HG03457 (cell line): Measurements from ENCODE around the gene KRTAP5-8.
"Not testable (repeated sequence)": the region's sequence is repeated elsewhere in the genome, so short reads cannot be mapped to it uniquely, and the experiment has no call there.

ENCODE experiments used
- ATAC-seq: cut with Tn5 transposase; IDR thresholded peaks from one replicate; pipeline ENCODE4 v1.9.1; 2021; ENCODE audit warnings: moderate number of reproducible peaks; ENCODE audit not compliant: unreplicated experiment

The KRTAP5-8 gene, protein sequence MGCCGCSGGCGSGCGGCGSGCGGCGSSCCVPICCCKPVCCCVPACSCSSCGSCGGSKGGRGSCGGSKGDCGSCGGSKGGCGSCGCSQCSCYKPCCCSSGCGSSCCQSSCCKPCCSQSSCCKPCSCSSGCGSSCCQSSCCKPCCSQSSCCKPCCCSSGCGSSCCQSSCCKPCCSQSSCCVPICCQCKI

GRCh38 chr11:71537977-71538665 is at the start of gene KRTAP5-8:
KRTAP5-8 (plus strand) TSS chr11:71538025; CDS start chr11:71538056, 31 bp downstream.
- not testable (repeated sequence) for ATAC-seq

- no peak for ATAC-seq
These were observed 49.0 kb upstream of the KRTAP5-8 start for GRCh38 chr11:71488681-71489270.

GRCh38 chr11:71489311-71490043 is 48.3 kb upstream of the KRTAP5-8 start:
- no peak for ATAC-seq

GRCh38 chr11:71490044-71490730 is 47.6 kb upstream of the KRTAP5-8 start:
- no peak for ATAC-seq

DNA sequence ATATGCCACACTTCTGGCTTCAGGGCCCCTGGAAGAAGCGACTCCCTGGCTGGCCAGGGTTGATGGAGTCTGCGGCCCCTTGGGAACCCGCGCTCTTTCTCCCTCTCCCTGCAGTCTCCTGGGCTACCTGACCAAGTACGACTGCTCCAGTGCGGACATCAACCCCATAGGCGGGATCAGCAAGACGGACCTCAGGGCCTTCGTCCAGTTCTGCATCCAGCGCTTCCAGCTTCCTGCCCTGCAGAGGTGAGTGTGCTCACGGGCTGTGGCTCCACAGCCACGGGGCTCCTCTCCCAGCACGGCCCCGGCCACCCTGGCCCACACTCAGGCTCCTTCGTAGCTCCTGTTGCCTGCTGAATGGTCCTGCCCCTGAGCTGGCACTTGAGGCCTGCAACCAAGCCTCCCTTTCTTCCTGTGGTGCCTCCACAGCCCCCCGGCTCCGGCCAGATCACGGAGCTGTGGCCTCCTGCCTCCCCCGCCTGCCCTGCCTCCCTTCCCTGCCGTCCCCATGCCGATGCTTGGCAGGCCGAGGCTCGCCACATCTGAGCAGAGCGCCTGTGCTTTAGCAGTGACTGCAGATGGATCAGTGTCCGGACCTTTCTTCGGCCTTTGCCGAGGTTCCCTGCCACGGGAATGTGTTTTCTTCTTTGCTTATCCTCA is 47.0 kb upstream of the KRTAP5-8 start:
- ATAC-seq, result no peak

DNA sequence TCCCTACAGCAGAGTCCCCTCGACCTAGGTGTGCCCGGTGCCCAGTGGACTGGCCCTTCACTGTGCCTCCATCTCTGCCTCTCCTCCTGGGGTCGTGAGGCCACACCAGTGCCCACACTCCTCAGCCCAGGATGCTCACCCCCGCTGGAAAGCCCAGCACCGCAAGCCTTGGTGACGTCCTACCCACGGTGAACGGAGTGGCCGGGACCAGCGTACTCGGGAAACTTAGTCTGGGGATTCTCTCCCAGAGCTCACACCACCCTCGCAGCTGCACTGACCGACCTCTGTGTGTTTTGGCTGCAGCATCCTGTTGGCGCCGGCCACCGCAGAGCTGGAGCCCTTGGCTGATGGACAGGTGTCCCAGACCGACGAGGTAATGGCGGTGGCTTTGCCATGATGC is 46.3 kb upstream of the KRTAP5-8 start:
- ATAC-seq, result no peak

DNA sequence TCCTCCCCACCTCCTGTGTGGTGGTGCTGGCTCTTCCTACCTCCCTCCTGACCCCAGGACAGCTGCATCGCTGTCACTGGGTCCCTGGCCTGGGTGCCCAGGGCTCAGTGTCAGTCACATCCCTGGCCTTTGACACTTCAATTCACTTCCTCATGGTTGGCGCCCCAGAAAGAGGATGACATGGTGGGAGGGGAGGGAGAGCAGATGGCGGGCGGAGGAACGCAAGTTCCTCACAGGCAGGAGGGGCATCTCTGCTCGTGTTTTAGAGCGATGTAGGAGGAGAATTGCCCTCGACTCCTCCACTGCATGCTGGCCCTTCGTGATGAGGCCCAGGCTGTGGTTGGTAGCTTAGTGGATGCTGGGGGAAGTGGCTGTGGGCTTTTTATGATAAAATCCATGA is 45.9 kb upstream of the KRTAP5-8 start:
- no peak for ATAC-seq

DNA sequence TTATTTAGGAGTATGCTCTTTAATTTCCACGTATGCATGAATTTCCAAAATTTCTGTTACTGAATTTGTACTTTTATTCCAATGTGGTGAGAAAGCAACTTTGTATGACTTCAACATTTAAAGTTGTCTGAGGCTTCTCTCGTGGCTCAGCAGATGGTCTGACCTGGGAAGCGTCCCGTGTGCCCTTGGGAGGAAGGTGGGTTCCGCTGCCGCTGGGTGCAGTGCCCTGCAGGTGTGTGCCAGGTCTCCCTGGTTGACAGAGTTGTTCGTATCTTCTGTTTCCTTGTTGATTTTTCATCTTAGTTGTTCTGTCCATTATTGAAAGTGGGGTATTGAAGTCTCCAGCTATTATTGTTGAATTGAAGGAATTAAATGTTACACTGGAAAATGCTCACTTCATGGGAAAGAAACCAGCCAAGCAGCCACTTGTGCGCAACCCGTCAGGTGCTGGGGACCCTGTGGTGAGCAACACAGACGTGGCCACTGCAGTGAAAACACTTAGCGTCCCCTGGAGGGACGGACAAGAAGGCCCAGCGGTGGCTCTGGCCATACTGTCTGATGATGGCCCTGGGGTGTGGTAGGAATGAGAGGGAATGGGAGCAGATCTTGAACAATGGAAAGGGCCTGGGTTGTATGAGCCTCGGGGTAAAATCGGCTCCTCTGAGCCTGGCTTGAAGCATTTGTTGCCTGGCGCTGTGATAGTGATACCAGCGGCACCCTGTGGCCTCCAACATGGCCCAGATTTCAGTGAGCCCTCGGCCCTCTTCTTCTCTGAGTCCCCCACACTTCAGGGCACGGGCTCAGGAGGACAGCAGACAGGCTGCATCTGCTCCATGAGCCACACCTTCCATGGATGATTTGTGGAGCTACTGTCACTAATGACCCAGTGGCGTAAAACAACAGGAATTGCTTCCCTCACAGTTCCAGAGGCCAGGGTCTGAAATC is 42.3 kb upstream of the KRTAP5-8 start:
- ATAC-seq, result no peak

DNA sequence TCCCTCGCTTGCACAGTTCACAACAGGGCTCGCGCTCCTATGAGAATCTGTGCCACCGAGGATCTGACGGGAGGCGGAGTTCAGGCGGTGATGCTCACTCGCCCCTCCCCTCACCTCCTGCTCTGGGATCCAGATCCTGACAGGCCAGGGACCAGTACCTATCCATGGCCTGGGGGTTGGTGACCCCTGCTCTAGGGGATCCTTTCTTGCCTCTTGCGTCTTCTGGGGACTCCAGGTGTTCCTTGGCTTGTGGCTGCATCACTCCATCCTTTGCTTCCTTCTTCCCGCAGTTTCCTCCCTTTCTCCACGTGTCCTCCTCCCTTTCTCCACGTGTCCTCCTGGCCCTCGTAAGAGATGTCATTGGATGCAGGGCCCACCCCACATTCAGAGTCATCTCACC is 41.4 kb upstream of the KRTAP5-8 start:
- no peak for ATAC-seq

DNA sequence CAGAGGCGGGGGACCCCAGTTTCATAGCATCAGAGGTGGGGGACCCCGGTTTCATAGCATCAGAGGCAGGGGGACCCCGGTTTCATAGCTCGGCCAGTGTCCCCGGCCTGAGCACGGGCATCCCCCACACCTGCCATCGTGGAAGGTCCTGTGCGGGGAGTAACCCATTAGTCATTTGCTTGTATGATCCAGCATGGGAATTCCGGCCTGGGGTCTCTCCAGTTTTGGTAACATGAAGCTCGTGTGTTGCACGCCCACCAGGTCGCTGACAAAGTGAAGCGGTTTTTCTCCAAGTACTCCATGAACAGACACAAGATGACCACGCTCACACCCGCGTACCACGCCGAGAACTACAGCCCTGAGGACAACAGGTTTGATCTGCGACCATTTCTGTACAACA is 39.7 kb upstream of the KRTAP5-8 start:
- ATAC-seq, result no peak

DNA sequence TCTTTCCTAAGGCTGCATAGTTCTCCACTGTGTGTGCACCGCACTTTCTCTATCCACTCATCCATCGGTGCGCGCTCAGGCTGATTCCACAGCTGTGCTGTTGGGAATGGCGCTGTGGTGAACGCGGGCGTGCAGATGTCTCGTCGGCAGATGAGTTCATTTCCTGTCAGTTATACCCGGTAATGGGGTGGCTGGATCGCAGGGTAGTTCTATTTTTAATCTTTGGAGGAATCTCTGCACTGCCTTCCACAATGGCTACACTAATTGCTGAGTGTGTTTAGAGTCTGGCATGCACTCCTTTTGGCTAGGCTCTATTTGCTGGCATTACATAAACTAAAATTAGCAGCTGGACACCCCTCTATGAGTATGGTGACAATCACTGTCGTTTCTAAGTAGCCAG is 38.7 kb upstream of the KRTAP5-8 start:
- ATAC-seq, result no peak

DNA sequence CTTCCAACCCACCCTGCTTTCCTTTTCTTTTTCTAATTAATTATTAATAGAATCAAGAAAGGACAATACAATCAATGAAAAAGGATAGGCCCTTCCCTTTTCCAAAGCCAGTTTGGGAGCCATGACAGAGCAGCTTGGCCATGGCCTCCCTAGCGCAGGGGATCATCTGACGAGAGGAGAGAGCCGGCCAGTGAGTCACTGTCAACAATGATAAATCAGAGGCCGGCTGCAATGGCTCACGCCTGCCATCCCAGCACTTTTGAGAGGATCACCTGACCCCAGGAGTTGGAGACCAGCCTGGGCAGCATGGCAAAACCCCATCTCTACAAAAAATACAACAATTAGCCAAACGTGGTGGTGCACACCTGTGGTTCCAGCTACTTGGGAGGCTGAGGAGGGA is 38.3 kb upstream of the KRTAP5-8 start:
- no peak for ATAC-seq

DNA sequence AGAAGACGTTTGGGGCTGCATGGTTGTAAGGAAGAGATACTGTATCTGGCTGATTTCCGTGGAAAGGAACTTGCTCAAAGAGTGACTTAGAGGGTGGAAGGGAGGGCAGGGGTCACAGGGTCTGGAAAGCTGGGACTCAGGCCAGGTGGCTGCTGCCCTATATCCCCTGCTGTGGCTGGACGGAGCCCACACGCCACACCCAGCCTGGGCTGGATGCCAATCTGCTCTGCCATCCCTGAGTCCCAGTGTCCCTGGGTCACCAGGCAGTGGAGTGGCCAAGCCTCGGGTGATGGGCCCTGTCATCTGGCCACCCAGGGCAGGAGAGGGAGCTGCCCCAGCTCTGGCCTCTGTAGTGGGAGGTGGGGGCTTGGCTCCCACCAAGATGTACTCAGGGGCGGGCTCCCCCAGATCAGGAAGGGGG is 37.2 kb upstream of the KRTAP5-8 start:
- no peak for ATAC-seq

DNA sequence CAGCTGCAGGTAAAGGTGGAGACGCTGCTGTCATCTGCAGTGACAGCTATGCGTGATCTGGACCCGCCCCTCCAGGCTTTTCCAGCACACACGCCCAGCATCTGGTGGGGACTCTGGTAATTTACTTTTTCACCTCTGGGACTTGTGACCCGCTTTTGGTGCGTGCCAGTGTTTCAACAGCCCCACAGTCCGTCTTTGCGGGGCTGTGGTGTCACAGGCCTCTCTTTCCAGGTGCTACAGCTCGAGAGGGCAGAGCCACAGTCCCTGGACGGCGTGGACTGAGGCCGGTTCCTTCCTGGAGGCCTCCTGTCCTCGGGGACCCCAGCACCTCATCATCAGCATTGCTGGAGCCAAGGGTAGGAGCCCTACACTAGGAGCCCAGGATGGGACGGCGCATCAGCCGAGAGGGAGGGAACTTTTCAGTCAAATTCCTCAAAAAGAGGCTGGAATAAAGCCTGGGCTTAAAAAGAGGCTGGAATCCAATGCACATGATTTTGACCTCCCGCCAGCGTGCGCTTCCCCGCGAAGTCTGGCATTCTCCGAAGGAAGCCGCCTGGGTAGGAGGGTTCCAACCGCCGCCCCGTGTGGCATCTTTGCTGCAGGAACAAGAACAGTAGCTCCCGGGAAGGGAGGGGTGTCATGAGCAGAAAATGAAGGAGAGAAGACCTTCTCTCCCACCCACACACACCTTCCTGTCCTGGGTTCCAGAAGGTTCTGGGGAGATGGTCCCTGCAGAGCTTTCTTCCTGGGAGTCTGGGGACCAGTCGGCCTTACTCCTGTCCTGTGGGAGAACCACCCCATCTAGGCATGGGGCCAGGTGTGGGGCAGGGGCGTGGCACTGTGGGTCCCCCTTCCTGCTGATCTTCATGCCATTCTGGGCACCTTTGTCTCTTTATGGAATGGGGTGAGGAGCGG is 36.5 kb upstream of the KRTAP5-8 start:
- no peak for ATAC-seq

DNA sequence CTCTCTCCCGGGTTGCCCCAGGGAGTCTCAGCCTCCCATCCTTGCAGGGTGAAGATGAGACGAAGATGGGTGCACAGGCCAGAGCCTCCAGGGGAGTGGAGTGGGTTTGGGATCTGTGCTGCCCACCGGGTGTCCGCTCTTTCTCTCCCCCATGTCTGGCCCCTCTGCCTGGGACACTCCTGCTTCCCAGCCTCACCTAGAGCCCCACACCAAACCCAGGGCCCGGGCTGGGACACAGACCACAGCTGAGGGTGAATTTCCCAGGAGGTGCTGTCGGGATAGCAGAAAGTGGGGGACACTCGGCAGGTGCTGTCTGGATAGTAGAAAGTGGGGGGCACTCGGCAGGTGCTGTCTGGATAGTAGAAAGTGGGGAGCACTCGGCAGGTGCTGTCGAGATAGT is 35.8 kb upstream of the KRTAP5-8 start:
- ATAC-seq, result no peak

- no peak for ATAC-seq
These were observed 34.9 kb upstream of the KRTAP5-8 start for GRCh38 chr11:71502871-71503435.

GRCh38 chr11:71504531-71504930 is 33.3 kb upstream of the KRTAP5-8 start:
- no peak for ATAC-seq

GRCh38 chr11:71505001-71505400 is 32.8 kb upstream of the KRTAP5-8 start:
- ATAC-seq, result no peak
